Central memory CD4-positive, alpha-beta T cell (primary cell): ENCODE results near the gene NRP2.

Experiments used
- DNase-seq: peaks from one replicate; pipeline ENCODE4 v3.0.0; 2022
- total RNA-seq, 3 experiments: gene quantifications; one replicate each; lab custom pipeline; 2026; lab: John Stamatoyannopoulos, UW

NRP2 gene, protein sequence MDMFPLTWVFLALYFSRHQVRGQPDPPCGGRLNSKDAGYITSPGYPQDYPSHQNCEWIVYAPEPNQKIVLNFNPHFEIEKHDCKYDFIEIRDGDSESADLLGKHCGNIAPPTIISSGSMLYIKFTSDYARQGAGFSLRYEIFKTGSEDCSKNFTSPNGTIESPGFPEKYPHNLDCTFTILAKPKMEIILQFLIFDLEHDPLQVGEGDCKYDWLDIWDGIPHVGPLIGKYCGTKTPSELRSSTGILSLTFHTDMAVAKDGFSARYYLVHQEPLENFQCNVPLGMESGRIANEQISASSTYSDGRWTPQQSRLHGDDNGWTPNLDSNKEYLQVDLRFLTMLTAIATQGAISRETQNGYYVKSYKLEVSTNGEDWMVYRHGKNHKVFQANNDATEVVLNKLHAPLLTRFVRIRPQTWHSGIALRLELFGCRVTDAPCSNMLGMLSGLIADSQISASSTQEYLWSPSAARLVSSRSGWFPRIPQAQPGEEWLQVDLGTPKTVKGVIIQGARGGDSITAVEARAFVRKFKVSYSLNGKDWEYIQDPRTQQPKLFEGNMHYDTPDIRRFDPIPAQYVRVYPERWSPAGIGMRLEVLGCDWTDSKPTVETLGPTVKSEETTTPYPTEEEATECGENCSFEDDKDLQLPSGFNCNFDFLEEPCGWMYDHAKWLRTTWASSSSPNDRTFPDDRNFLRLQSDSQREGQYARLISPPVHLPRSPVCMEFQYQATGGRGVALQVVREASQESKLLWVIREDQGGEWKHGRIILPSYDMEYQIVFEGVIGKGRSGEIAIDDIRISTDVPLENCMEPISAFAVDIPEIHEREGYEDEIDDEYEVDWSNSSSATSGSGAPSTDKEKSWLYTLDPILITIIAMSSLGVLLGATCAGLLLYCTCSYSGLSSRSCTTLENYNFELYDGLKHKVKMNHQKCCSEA
- total RNA-seq, result 0.39 to 1.1 (median 0.58) reads per million in 3 experiments

DNA sequence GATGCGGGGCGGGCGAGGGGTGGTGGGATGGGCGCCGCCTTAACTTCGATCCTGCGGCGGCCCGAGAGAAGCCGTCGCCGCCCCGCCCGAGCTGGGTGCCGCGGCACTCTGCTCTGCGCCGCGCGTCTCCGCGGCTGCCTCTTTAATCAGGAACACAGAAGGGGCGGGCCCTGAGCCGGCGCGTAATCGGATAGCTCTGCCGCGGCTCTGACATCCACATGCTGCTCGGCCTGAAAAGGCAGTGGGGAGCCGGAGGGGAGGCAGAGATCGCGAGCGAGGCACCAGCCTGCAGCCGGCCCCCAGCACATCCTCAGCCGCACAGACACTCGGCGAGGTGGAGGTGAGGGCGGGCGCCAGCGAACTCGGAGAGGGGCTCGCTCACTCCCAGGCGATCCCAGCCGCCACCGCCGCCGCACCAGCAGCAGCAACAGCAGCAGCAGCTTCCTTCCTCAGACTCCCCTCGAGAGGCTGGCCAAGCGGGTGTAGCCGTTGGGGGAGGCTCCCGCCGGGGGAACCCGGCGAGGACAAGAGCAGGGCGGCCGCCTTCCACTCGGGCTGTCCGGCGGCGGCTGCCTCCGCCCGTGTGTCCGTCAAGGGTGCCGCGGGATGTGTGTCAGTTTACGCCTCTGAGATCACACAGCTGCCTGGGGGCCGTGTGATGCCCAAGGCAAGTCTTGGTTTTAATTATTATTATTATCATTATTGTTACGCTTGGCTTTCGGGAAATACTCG is at the start of gene NRP2:
Gene NRP2 (plus strand): TSS at position 263 of the 732 bp plus-strand sequence. CDS start 790 bp downstream, outside the sequence.
- peak; percentile 10 for DNase-seq

DNA sequence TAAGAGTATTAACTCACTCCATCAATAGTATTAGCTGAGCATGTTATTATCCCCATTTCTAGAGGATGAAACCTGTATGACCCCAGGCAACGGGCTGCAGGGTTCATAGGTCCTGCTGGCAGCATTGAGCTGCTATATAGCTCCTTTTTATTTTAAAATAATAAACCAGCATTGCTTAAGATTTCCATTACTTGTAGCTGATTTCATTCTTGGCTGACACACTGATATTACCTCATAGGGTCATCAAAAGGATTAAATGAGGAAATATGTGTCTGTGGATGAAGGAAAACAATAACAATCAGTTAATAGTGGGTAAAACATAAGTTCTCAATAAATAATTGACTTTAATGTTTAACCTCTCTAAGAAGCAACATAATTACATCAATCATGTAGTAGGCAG is 48.3 kb upstream of the NRP2 start:
- DNase-seq, result no peak

- DNase-seq, result no peak
These were observed 45.6 kb upstream of the NRP2 start for GRCh38 chr2:205636549-205637319.

- no peak for DNase-seq
These were observed 45.0 kb upstream of the NRP2 start for GRCh38 chr2:205637320-205637602.

DNA sequence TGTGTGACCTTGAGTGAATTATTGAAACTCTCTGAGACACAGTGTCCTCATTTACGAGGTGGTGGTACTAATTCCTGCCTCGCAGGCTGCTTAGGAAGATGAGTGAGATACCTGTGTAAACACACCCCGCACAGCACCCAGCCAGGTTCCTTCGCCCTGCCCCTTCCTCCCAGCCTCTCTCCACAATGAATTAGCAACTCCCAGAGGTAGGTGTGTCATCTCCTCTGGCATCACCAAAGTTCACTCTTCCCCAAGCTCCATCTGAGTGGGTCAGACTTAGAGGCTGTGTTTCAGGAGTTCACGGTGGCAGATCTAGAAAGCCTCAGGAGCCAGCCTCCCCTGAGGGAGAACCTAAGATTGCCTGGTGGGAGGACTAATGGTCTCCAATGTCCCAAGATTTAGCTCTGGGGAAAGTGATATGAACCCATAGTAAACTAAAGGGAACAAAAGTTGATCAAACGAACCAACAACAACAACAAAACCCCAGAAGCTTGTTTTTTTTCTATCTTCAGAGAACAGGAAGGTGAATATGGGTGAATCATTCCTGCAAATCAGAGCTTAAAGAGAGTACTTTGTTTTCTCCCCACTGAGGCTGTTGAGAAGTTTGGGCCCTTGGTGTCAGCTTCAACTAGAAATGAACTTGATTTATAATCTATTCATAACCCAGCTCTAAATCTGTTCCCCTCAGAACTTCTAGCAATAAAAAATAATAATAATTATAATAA is 44.4 kb upstream of the NRP2 start:
- DNase-seq, result no peak

- DNase-seq, result no peak
These were observed 41.6 kb upstream of the NRP2 start for GRCh38 chr2:205640716-205641115.

DNA sequence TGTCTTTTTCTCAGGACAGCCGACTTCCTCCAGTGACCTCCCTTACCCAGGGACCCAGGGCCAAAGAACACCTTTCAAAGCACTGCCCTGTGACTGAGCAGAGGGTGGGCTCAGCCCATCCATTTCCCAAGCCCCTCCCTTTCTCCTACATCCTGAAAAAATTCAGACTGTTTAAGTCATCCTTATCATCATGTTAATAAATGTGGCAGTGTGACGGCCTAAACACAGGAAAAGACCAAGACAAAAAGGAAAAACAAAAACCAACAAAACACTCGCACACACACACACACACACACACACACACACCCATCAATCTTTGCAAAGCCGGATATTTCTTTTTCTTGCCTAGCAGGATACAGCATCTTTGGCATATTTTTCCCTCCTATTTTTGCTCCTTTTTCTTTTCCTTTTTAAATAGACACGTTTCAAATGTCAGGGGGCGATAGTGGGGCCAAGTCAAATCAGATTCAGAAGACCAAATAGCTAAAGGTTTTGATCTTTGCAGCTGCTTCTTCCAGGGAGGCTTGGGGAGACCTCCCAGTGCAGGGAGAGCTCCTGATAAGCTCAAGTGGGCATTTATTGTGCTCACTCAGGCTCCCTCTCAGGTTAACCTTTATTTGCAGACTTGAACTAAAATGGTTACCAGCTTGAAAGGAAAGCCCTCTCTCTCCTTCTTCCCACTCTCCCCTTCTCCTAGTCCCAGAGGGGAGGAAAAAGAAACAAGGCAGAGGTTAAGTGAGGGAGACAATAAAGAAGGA is 39.5 kb upstream of the NRP2 start:
- DNase-seq, result no peak

GRCh38 chr2:205643391-205643885 is 38.9 kb upstream of the NRP2 start:
- no peak for DNase-seq

DNA sequence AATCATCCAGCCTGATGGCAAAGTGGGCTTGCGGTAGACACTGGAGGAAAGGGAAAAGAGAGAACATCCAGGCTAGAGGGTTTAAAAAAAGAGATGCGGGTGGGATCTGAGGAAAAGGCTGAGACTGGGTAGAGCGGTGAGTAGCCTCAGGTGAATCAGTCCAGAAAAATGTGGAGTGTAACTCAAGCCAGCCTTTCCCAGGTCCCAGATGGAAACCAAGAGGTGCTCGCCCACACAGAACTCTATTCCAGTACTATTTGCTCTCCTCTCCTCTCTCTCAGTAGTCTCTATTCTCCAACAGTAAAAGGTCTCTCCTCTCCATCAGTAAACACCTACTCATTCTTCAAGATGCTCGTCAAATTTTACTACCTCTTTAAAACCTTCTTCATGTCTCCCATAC is 38.3 kb upstream of the NRP2 start:
- no peak for DNase-seq

DNA sequence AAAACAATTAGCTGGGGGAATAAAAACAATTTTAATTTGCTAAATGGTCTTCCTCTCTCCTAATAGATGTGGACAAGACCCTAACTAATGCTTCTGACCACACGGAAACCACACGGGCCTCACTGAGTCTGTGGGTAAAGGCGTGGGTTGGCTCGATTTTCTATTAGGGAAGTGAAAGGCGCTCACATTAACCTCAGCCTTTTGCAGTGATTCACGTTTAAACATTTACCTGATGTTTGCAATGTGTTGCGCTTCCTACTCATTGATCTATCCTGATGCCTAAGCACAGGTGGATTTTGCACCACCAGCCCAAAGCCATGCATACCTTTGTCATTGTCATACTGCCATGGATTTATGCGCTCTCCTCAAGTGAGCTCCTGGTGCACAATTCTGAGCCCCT is 35.6 kb upstream of the NRP2 start:
- no peak for DNase-seq

- no peak for DNase-seq
These were observed 31.9 kb upstream of the NRP2 start for GRCh38 chr2:205650450-205650849.

DNA sequence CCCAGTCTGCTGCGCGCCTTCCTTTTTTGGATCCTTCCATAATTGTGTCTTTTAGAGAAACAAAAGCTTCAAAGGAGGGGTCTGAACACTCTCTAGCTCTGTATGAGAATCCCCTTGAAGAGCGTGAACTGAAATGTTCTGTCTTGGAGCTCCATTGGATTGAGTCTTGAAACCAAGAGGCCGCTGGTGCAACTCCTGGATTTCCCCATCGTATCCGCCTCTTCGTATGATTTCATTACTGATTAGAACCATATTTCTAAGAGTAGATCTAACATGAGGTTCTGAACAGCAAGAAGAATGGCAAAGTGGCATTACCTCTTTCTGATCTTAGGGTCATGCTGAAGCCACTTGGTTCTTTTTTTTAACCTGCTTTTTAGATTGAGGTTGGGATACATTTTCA is 31.4 kb upstream of the NRP2 start:
- no peak for DNase-seq

DNA sequence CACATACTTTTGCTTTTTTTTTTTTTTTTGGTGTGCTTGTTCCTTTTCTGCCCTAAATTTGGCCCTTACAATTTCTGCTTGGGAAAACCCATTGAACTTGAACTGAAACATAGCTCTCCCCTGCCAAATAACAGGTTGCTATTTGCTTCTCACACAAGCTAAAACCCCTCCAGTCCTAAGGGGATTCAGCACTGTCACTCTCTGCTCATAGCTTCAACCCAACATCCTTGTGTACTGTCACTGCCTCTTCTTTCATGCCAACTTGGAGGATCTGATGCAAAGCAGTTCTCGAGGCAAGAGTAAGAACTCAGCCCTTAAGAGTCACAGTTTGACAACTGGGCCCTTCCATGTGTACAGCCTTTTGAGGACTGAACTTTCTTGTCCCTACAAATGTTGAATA is 30.6 kb upstream of the NRP2 start:
- DNase-seq, result no peak

DNA sequence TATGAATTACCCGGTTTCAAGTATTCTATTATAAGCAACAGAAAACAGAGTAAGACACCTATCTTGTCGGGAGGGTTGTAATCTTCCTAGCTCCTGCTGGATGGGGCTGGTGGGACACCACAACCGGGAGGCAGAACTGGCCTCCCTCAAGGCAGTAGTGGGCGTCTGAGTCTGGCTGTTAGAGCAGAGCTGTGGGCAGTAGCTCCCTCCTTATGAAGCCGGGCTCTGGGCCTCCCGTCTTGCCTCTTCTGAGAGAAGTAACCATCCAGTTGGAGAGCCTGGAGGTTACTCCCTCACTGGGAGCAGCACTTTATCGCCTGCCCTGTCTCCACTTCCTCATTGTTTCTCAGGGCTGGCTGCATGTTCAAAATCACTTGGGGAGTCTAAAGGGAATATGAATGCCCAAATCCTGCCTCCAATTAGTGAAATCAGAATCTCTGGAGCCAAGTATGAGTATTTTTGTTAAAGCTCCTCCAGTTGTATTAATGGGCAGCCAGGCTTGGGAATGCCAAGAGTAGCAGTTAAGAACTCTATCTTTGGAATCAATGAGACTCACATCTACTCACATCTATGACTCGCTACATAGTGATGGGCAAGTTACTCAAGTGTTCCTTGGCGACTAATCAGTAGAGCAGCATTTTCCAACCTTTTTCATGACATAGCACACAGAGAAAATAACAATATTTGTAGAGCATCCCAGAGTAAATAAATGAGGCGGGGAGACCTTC is 27.3 kb upstream of the NRP2 start:
- no peak for DNase-seq

DNA sequence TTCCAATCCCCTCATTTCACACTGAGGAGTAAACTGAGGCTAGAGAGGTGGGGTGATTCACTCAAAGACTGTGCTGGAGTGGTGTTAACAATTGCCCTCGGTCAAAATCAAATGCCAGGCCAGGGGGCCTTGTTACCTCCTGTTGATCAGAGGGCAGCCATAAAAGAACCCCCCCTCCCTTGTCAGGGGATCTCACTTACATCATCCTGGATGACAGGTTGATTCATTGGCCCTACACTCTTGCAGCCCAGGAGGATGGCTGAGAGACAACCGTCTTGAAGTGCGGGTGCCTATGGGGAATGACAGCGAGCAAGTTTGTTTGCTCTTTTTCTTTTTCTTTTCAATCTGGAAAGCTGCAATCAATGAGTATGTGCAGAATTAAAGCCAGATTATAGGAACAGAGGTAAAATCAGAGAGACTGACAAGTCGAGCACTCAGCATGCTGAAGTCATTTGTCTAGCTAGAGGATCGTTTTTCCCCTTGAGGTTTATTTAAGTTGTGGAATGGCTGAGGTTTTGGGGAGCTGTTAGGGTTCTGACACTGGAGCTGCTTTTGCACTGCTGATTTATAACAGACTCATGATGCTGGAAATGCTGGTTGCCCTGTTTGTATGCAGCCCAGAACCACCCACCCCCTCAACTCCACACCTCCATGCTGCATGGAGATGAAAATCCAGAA is 26.4 kb upstream of the NRP2 start:
- no peak for DNase-seq

DNA sequence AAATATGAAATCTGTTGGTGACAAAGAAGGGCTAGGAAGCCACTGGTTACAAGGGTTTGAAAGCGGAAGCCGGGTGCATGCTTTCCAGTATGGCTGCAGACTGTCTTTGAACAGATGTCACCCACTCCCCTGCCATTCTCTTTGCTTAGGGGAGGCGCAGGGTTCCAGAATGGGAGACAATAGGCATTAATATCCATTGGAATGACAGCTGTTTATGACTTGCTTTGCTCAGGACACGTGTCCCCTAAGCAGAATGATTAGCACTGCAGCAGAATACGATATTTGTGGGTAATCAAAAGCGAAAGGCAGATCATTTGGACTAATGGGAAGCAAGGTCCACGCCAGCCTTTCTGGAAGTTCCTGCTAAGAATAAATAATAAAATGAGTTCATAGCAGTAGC is 25.8 kb upstream of the NRP2 start:
- DNase-seq, result no peak

- DNase-seq, result no peak
These were observed 25.4 kb upstream of the NRP2 start for GRCh38 chr2:205656941-205657340.

DNA sequence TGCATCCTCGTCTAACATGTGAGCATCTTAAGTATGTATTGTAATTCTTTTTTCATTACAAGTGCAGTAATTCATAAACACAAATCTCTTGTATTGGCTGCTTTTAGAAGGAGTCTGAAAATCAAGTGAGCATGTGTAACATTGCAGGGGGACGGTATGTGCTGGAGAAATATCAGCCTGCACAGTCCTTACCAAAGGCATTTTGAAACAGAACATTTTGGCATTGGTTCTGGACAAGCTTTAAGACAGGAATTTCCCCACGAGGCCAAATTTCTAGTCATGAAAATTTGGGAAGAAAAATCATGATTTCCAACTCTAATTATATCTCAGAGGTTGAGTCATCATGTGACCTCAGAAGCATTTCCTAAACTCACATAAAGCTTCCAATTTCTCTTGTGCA is 24.7 kb upstream of the NRP2 start:
- no peak for DNase-seq

- no peak for DNase-seq
These were observed 24.2 kb upstream of the NRP2 start for GRCh38 chr2:205658068-205658467.

DNA sequence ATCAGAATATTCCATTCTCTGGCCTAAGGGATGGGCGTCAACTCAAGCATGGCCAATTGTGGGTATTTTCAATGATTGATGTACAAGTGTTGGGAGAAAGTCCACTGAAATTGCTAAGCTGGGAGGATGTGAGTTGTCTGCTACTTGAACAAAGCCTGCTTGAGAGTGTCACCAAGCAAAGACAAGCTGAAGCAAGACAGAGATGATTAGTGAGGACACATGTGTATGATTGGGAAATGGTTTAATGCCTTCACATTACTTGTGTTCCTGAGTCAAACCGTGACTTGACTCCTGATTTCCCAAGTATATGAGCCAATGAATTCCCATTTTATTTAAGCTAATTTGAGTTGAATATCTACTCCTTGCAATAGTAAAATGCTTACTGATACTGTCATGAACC is 23.7 kb upstream of the NRP2 start:
- DNase-seq, result no peak
